ENCODE data around the gene E4F1.

GRCh38 chr16:2208772-2209171, 14.6 kb upstream of the E4F1 start:
- TF ChIP-seq DBP (CRISPR knock-in tag; IDR thresholded peaks at IDR 0.05; ENCODE audit: not compliant biosample characterization) (no peak), KDM5A (IDR thresholded peaks at IDR 0.05; ENCODE audit: borderline replicate concordance, low read length) (no peak)
